GM12873 (cell line): ENCODE results near the gene SLC6A11.

Experiments used
- TF ChIP-seq, protein P1 (sequence below): IDR thresholded peaks from 2 replicates; pipeline ENCODE4 v1.5.1; 2012; ENCODE audit warnings: low read depth, mild to moderate bottlenecking, moderate library complexity, low read length, control low read depth; ENCODE audit not compliant: insufficient read depth; ENCODE audit errors: missing control alignments

The SLC6A11 gene

DNA sequence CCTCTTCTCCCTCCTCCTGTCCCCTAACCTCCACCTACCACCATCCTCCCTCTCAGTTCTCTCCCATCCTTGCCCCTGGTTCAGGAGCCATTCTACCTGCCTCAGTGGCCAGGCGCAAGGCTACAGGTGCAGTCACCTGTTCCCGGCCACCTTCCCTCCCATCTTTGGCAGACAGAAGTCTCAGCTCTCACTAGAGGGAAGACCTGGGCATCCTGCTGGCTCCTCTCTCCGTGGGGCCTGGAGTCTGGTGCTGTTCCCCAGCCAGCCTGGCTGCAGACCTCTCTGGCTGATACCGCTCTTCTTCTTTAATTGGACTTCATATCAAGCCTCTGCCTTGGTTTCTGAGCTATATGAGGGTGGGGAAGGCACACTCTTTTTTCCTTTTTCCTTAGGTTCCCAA, 123.5 kb downstream of the SLC6A11 start:
- TF ChIP-seq, protein P1, sequence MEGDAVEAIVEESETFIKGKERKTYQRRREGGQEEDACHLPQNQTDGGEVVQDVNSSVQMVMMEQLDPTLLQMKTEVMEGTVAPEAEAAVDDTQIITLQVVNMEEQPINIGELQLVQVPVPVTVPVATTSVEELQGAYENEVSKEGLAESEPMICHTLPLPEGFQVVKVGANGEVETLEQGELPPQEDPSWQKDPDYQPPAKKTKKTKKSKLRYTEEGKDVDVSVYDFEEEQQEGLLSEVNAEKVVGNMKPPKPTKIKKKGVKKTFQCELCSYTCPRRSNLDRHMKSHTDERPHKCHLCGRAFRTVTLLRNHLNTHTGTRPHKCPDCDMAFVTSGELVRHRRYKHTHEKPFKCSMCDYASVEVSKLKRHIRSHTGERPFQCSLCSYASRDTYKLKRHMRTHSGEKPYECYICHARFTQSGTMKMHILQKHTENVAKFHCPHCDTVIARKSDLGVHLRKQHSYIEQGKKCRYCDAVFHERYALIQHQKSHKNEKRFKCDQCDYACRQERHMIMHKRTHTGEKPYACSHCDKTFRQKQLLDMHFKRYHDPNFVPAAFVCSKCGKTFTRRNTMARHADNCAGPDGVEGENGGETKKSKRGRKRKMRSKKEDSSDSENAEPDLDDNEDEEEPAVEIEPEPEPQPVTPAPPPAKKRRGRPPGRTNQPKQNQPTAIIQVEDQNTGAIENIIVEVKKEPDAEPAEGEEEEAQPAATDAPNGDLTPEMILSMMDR, result no peak

DNA sequence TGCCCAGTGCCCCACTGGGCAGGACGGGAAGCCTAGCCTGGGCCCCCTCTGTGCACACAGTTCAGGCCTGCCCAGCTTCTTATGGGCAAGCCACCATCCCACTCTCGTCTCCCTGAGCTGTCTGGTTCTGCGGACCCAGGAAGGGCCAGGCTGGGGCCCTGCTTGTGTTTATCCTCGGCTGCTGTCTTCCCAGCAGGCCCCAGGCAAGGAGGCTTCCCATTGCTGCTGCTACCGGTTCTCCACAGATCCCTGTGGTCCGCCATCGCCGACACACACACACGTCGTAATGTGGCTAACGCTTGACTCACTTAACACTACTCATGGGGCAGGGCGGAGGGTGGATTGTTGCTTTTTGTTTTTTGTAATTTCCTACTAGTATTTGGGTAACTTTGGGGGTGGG, 124.1 kb downstream of the SLC6A11 start:
- TF ChIP-seq, protein P1, result no peak

DNA sequence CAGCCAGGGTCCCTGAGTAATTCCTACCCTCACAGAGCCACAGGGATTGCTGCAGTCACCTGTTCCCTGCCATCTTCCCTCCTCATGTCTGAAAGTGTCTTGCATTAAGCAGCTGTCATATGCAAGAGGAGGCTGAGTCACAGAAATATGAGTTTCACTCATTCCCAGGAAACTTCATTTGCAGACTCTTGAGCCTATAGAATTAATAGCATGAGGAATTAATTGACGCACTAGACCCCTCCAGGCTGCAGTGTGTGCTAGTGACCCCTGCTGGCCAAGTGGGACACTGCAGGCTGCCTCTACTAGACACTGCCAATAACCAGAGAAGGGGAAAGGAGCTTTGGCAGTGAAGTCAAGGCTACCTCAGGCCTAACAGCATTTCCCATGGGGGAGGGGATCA, 125.9 kb downstream of the SLC6A11 start:
- TF ChIP-seq, protein P1, result peak; percentile 86

DNA sequence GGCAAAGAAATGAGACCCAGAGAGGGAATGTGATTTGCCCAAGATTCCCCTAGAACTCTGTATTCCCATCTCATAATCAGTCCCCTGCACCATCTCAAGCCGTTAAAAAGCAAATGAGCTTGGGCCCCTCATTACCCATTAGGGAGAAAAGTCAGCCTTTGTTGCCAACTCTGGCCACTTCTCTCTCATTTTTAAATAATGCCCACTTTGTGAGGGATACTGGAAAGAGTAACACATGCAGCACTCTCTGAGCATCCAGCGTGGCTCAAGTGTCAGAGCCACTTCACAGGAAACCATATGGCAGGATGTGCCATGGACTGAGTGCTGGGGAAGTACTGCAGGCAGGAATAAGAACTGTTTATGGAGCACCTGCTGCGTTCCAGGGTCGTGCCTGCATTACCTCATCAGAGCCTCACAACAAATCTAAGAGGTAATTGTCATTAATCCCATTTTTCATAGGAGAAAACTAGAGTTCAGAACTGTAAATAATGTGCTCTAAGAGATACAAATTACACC, 126.7 kb downstream of the SLC6A11 start:
- TF ChIP-seq, protein P1, result no peak

DNA sequence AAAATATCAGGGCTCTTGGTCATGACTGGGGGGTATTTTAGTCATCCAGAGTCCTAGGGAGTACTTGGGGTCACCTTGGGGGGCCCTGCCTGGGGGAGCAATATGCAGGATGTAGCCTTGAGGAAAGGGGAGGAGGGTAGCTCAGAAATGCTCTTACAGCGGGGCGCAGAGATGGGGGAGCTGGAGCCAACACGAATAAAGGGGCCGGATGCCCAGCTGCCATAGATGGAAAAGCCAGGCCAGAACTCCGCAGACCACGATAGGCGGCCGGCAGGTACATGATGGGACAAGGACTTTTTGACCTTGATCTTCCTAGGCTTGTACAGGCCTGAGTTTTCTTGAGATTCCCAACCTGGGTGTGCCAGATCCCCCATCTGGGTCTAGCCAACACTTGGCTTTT, 128.8 kb downstream of the SLC6A11 start:
- TF ChIP-seq, protein P1, result no peak

DNA sequence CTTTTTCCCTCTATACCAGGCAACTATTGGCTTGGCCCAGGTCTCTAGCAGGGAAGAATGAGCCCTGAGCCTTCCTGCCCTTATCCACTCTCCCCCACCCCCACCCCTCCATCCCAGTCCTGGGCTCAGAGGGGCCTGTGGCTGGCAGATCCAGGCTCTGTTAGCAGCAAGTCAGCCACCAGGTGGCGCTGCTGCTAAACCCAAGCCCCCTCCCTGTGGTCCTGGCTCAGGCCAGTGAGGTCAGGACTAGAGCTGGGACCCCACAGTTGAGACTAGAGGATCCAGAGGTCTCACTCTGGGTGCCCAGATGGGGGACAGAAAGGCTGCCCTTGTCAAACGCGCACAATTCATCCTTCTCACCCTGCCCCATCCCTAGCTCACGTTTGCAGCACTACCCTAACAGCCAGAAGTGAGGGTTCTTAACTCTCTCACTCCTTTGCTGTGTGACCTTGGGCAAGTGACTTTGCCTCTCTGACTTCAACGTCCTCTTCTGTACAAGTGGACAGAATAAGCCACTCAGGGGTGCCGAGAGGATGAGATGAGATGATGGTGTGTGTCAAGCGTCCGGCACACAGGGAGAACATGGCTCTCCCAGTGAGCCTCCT, 129.8 kb downstream of the SLC6A11 start:
- TF ChIP-seq, protein P1, result peak; percentile 89

DNA sequence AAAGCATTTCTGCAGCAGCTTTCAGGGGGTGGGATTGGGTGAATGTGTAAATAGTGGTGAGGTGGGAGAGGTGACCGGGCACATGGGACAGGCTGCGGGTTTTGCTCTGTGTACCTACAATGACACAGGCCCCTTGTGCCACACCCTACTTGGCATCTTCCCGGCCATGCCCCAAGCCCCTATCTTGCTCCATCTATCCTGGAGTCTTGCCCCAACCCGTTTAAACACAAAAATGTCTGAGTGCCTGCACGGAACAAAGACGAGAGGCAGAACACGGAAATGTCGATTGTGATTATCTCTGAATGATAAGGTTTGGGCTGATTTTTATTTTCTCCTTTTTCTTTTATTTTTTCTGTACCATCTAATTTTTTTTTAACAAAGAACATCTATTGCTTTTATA, 130.5 kb downstream of the SLC6A11 start:
- TF ChIP-seq, protein P1, result no peak
